Stimulated activated CD8-positive, alpha-beta memory T cell treated with anti-CD3 and anti-CD28 coated beads, Interleukin-15, amount 100 ng/mL, for 24 hours (primary cell): ENCODE data around the gene ICOSLG.
"Not testable (repeated sequence)": the region's sequence is repeated elsewhere in the genome, so short reads cannot be mapped to it uniquely, and the experiment has no call there.

Source experiments
- DNase-seq: peaks from one replicate; pipeline ENCODE4 v3.0.0-alpha.2; 2020; ENCODE audit warnings: low read depth

Gene ICOSLG

DNA sequence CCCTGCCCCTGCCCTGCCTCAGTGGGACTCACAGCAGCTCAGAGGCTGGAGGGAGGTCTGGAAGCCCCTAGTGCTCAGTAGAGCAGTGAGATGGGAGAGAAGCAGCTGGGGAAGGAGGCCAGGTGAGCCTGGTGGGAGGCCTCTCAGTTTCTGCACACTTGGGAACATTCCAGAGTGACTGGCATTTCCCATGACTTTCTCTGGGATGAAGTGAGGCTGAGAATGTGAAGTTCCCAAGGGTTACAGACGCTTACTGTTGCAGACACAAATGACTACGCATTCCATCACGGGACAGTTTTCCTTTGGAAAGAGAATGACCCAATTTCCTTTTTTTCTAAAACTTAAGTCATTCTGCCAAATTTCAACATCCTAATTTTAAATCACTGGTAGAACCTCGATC lies 59.2 kb downstream of the ICOSLG start:
- not testable (repeated sequence) for DNase-seq

DNA sequence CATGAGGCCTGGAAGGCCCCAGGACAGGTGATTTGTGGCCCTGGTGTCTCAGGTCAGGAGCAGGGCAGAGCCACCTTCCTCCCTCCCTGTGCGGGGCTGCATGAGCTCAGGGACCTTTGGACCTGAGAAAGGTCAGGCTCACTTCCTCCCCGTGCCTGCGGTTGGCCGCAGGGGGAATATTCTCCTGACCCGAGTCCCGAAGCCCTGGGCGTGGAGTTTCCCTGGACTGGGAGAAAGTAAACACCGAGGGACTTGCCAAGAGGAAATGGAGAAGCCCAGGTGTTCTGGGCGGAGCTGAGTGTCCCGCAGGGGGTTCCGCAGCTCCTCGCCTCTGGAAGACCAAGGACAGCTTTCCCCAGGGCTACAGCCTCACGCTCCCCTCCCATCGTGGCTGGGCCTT lies 64.6 kb downstream of the ICOSLG start:
- not testable (repeated sequence) for DNase-seq

DNA sequence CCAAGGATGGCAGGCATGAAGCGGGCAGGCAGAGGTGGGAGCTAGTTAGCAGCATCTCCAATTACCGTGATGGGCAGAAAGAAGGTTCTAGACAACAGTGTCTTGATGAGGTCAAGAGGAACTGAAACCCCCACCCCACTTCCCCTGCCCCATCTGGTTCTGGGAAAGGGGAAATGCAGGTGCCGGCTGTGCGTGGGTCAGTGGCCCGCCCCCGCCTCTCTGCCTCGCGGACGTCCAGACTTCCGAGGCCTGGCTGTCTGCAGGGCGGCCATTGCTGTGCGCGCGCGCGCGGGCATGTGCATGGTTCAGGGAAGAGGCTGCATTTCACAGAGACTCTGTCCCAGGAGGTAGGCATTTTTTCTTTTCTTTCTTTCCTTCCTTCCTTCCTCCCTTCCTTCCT lies 65.6 kb downstream of the ICOSLG start:
- not testable (repeated sequence) for DNase-seq
